GM19372 (cell line): Measurements from ENCODE around the gene PLPP4.
A peak's percentile ranks its signal among the peaks of the same experiment; 100 is the strongest.

ENCODE experiments used
- ATAC-seq: cut with Tn5 transposase; IDR thresholded peaks from one replicate; pipeline ENCODE4 v1.9.1; 2021; ENCODE audit warnings: mild to moderate bottlenecking, low read depth, moderate library complexity; ENCODE audit not compliant: unreplicated experiment

The PLPP4 gene

GRCh38 chr10:120483651-120484301 lies 26.7 kb downstream of the PLPP4 start:
- no peak for ATAC-seq

GRCh38 chr10:120485946-120486345 lies 28.9 kb downstream of the PLPP4 start:
- no peak for ATAC-seq

- no peak for ATAC-seq
Observed at GRCh38 chr10:120486671-120487205, 29.7 kb downstream of the PLPP4 start.

DNA sequence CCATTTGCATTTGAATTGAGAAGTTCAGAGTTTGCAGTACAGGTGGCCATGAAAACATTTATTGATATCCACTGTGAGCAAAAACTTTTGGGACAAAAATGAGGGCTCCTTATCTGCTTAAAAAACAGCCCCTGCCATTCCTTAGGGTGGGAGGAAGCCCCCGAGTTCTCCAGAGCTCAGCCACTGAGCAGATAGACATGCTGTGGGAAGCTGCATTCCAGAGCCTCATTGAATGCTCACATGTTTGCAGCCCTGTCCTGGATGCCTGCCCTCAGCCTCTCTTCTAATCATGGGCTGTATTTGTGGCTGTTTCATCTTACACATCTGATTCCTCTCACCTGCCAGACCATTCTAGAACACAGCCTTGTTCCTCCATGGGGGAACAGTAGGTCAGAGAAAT lies 33.3 kb downstream of the PLPP4 start:
- ATAC-seq = no peak

GRCh38 chr10:120492346-120492745 lies 35.3 kb downstream of the PLPP4 start:
- ATAC-seq = no peak

- ATAC-seq = peak; percentile 70
Observed at GRCh38 chr10:120493411-120494312, 36.6 kb downstream of the PLPP4 start.

DNA sequence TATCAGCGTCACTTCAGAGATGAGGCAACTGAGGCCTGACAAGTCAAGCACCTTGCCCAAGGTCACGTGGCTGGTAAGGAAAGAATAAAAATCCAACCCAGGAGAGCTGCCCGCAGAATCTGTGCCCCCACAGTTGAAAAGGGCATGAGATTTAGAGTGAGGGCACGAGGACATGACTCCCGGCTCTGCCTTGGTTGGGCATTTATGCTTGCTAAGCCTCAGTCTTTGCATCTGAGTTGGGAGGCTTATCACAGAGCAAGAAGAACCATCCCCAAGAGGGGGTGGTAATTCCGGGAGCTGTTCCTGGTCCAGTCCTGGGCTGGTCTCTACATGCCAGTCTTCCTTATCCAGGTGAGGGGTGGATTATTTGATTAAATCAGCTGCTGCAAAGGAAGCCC lies 37.3 kb downstream of the PLPP4 start:
- ATAC-seq = no peak

DNA sequence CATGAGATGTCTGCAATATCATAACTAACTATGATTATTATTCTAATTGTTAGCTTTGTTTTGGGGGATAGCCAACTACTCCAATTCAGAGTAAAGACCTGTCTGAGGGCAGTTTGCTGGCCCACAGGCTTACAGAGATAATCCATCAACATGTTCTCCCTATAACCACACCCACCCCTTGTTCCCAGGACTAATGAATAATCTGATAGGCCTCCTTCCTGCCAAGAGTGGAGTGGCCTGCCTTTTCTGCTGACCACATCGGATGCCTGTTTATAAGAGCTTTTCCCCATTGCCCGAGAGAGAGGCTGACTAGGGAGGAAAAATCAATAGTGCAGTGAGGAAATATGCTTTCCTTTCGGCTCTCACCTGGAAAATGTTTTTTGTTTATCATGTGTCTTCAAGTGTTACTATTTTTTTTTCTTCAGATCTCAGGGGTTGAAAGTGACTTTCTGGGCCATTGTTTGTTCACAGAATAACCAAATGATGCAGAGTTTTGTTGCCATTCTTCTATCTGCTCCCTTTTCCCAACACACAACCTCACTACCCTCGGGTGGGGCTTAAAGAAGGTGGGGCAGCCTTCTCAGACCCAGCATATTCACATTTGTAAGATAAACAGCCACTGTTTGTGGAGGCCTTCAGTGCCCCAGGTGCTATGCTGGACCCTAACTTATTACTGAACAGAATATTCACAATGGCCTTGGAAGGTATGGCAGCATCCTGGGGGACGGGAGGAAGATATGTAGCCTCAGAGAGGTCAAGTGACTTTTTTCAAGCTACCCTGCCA lies 38.4 kb downstream of the PLPP4 start:
- no peak for ATAC-seq

DNA sequence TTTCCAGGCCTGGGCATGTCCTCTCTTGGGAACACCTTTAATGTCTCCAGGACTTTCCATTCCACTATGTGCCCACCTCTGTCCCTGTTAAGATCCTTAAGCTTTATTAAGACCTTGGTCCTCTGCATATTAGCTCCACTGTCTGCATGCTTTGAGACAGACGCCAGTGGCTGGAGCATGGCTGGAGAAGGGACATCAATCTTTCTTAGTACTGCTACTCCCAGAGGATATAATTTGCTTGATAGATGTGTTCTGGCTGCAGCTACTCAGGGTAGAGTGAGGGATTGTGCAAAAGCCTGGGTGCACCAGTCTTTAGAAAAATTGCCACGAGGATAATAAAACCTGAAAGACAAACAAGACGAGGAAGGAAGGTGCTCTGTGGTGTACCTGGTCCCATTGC lies 42.9 kb downstream of the PLPP4 start:
- ATAC-seq = no peak

DNA sequence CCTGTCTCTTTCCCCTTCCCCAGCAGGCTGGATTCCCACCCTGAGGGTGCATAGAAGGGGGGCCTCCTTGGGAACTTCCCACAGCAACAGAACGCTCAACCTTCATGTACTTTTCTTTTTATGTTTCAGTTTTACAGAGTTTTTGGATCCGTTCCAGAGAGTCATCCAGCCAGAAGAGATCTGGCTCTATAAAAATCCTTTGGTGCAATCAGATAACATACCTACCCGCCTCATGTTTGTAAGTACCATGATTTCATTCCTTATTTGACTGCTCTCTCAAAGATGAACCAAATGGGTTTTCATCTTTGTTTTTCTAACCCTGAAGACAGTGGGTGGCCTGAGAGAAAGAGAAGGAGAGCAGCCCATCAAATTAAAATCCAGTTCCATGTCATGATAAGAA lies 46.7 kb downstream of the PLPP4 start:
- ATAC-seq = no peak

DNA sequence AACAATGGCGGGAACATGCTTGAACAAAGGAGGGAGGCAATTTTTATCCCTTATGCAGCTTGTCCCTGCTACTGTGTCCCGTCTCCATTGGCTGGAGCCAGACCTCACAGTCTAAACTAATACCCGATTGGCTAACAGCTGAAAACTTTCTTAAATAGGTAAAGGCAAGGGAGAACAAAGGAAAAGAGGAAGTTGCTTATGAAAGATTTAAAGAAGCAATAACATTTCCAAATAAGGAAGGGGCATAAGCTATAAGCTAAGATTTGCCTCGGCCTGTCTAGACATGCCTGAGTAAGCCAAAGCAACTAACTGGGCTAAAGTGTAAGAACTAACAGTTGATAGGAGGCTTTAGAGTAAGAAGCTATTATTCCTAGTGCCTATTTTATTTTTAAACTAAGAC lies 47.2 kb downstream of the PLPP4 start:
- ATAC-seq = peak; percentile 55

DNA sequence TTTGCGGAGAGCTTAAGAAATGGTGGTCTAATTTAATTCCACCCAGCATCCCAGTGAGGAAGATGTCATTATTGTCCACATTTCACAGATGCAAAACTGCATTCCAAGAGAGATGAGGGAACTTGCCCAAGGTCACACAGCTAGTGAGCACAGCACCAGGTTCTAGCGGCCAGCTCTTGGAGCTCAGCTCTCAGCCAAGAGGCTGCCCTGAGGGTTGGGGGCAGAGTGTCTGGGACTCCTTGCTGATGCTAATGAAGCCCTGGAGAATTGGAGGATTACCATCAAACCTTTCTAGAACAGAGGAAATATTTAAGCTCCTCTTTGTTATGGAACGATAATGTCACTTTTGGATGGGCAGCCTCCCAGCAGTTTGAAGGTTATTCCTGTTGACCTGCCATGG lies 48.0 kb downstream of the PLPP4 start:
- no peak for ATAC-seq

DNA sequence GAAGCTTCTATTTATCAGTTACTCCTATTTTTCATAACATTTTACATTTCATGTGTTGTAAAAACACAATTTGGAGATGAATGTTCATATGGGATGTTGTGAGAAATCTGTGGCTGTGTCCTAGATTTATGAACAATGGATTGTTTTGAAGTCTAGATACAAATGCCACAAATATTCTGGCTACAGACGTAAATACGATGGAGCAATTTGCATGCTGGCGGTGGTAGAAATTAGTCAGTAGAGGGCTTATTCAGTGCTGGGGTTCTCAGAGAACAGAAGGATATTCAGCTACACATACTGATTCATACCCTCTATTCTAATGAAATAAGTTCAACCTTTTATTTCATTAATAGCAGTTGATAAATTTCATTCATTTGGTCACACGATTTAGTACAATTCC lies 48.8 kb downstream of the PLPP4 start:
- ATAC-seq = no peak

GRCh38 chr10:120506674-120507073 lies 49.6 kb downstream of the PLPP4 start:
- no peak for ATAC-seq

DNA sequence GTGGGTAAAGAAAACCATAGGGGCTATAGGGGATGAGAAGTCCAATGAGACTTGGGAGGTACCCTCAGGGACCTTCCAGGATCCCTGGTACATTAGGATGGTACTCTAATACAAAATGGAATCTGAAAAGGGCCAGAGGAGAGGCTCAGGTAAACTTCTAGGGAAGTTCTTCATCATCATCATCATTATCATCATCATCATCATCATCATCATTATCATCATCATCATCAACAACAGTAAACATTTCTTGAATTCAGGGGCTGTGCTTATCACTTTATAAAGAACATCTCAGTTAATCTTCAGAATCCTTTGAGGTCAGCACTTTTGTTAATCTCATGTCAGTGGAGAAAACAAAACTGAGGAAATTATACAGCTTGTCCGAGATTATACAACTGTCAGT lies 50.1 kb downstream of the PLPP4 start:
- ATAC-seq = no peak

GRCh38 chr10:120507651-120508050 lies 50.6 kb downstream of the PLPP4 start:
- no peak for ATAC-seq

DNA sequence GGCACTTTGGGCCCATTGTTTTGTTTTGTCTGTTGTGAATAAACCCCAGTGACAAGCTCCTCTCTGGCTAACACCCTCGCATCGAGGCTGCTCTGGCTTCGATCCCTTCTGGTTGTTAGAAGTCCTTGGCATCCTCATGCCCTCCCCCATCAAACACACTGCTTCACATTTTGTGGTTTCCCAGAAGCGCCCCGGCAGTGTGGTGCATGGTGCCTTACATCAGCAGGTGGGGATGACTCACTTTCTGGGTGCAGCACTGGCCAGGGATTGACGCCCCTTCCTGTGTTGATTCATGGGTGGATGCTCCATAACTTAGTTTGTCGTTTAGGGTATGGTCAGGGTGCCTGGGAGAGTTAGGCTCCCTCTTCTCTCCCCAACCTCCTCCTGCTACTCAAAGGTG lies 51.4 kb downstream of the PLPP4 start:
- no peak for ATAC-seq

GRCh38 chr10:120508966-120509365 lies 51.9 kb downstream of the PLPP4 start:
- no peak for ATAC-seq

- no peak for ATAC-seq
Observed at GRCh38 chr10:120511165-120511564, 54.1 kb downstream of the PLPP4 start.

- ATAC-seq = no peak
Observed at GRCh38 chr10:120513307-120513796, 56.3 kb downstream of the PLPP4 start.
